NCI-H82 treated with DMSO at 0.1 percent for 48 hours (cell line): Measurements from ENCODE around the gene NEK10.
"Not testable (repeated sequence)": the region's sequence is repeated elsewhere in the genome, so short reads cannot be mapped to it uniquely, and the experiment has no call there.

Experiments
- DNase-seq: peaks from one replicate; lab custom pipeline; 2025; ENCODE audit not compliant: unreplicated experiment; lab: John Stamatoyannopoulos, UW

The NEK10 gene, protein sequence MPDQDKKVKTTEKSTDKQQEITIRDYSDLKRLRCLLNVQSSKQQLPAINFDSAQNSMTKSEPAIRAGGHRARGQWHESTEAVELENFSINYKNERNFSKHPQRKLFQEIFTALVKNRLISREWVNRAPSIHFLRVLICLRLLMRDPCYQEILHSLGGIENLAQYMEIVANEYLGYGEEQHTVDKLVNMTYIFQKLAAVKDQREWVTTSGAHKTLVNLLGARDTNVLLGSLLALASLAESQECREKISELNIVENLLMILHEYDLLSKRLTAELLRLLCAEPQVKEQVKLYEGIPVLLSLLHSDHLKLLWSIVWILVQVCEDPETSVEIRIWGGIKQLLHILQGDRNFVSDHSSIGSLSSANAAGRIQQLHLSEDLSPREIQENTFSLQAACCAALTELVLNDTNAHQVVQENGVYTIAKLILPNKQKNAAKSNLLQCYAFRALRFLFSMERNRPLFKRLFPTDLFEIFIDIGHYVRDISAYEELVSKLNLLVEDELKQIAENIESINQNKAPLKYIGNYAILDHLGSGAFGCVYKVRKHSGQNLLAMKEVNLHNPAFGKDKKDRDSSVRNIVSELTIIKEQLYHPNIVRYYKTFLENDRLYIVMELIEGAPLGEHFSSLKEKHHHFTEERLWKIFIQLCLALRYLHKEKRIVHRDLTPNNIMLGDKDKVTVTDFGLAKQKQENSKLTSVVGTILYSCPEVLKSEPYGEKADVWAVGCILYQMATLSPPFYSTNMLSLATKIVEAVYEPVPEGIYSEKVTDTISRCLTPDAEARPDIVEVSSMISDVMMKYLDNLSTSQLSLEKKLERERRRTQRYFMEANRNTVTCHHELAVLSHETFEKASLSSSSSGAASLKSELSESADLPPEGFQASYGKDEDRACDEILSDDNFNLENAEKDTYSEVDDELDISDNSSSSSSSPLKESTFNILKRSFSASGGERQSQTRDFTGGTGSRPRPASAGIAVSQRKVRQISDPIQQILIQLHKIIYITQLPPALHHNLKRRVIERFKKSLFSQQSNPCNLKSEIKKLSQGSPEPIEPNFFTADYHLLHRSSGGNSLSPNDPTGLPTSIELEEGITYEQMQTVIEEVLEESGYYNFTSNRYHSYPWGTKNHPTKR

DNA sequence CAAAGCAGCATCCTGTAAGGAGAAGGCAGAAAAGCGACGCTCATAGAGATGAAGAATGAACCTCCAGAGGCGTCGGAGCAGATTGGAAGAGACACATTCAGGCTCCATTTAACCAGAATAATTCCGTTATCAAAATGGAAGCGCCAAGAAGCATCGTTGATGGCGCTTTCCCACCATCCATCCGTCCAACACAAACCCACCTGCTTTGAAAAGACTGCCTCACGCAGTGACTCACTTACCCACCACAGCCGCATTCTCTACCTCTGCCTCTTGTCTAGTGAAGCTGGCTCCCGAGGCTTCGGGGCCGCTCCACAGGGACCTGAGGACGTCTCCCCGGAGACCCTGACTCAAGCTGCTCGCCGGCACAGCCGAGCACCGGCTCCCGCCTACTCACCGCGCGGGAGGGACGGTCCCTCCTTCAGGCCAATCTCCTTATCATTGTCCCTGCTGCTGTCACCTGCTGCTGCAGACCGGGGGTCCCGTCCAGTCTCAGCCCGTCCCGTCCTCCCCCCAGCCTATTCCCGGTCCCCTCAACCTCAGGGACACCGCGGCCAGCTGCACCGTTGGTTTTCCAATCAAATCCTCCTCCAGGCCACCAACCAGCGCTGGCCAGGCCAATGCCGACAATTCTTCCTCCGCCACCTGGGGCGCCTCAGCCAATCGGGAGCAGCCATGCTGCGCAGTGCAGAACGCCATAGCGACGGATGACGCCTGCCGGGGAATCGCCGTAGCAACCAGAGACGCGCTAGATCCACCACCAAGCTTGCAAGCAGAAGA, at the start of gene NEK10:
TSS of gene NEK10 (minus strand) at position 553 of the 777 bp plus-strand sequence. CDS start 16,501 bp downstream, outside the sequence.
- DNase-seq, result peak; percentile 67

DNA sequence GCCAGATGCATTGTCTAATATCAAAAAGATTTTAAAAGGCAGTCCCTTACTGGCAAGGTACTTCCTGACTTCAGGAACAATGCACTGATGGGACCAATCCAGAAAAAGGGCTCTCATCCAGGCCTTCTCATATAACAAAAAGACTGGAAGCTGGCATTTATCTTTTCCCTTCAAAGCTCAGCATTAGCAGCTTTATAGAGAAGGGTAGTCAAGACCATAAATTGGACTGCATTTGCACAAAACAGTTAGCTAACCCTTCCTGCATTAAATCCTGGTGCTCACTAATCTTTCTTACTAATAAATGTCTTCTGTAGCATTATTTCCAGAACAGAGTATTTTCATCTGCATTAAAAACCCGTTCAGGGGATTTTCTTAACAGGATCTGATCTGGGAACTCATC, 46.0 kb upstream of the NEK10 start:
- DNase-seq, result no peak

DNA sequence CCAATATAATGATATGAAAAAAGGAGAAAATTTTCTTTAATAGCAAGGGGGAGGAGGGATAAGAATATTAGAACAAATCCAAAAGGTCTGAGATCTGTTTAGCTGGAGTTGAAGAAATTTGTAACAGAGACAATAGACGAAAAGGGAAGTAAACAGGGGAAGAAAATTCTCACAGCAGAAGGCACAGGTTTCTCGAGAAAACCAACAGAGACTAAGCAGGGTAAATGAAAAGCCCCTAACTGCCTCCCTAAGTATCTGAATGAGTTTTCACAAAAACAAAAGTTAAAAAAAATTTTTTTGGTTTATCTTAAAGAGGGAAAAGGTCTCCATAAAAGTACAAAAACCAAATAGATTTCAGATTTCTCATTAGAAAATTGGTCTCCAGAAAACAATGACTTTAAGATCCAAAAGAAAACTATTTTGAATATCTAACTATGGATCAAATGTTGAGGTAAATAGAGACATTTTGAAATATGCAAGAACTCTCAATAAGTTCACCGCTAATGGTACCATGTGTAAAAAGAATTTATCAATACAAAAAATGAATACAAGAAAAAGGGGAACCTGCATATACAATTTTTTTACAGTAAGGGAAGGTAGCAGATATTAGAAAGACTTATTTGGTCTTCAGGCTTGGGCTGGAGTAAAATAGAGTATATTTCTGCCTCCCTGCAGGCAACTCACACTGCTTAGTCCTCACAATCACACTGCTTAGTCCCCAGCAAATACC, 23.9 kb upstream of the NEK10 start:
- no peak for DNase-seq

DNA sequence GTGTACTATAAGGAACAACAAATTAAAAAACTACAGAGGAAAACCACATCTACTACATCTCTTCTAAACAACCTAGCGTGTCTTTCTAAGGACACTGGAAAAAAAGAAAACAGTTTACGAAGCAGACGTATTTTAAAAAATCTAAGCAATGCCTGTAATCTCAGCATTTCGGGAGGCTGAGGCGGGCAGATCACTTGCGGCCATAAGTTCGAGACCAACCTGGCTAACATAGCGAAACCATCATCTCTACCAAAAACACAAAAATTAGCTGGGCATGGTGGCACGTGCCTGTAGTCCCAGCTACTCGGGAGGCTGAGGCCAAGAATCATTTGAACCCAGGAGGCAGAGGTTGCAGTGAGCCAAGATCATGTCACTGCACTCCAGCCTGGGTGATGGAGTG, 23.2 kb upstream of the NEK10 start:
- not testable (repeated sequence) for DNase-seq

DNA sequence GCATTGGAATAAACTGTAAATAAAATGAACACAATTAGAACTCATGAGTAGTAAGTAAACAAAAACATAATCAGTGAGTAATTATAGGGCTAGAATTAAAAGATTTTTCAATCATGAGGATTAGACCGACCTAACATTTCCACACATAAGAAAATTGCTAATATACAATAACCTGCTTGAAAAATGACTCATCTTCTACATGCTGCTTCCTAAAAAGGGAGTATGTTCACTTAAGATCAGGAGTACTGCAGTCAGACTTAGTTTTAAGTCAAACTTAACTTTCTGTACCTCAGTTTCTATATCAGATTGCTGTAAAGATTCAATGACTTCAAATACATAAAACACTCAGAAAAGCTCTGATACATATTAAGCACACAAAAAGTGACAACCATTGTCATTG, 22.6 kb upstream of the NEK10 start:
- no peak for DNase-seq

DNA sequence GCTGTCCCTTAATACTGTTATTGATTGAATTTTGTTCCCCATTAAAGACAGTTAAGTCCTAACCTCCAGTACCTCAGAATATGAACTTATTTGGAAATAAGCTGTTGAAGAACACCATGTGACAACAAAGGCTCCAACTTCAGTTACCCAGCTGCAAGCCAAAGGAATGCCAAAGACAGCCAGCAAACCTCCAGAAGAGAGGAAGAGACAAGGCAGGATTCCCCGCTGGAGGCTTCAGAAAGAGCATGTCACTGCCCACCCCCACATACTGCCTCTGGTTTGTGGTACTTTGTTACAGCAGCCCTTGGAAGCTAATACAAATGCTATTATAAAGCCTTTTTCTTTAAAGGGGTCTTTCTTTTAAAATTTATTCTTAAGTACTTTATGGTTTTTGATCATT, 18.4 kb upstream of the NEK10 start:
- no peak for DNase-seq

DNA sequence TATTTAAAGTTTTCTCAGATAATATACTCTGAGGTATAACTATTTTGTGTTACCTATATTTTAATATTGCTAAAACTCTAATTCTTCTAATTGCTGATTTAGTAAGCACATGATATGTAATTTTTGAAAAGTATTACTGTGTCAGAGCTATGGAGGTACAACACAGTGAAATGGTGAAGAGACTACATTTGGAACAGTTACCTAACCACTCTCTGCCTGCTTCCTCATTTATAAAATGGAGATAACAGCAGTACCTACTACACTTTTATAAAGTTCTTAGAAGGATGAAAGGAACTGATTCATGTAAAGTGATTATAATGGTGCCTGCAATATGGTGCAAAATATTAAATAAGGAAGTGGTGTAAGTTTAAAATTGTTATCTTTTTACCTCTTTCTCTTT, 16.3 kb upstream of the NEK10 start:
- no peak for DNase-seq

DNA sequence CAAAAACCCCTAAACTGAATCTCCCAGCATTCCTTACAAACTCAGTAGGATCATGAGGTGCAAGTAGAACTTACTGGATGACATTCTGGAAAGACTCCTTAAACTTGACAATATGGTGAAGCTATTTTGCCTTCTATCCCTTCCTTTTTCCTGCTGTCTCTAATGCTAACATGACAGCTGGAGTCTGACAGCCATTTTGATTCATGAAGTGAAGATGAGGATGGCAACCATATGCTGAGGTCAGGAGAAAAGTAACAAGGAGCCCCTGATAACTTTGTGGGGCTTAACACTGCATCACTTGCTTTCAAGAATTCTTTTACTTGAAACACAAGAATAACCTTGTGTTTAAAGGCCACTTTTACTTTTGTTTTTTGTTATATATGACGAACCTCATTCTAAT, 15.0 kb upstream of the NEK10 start:
- no peak for DNase-seq

DNA sequence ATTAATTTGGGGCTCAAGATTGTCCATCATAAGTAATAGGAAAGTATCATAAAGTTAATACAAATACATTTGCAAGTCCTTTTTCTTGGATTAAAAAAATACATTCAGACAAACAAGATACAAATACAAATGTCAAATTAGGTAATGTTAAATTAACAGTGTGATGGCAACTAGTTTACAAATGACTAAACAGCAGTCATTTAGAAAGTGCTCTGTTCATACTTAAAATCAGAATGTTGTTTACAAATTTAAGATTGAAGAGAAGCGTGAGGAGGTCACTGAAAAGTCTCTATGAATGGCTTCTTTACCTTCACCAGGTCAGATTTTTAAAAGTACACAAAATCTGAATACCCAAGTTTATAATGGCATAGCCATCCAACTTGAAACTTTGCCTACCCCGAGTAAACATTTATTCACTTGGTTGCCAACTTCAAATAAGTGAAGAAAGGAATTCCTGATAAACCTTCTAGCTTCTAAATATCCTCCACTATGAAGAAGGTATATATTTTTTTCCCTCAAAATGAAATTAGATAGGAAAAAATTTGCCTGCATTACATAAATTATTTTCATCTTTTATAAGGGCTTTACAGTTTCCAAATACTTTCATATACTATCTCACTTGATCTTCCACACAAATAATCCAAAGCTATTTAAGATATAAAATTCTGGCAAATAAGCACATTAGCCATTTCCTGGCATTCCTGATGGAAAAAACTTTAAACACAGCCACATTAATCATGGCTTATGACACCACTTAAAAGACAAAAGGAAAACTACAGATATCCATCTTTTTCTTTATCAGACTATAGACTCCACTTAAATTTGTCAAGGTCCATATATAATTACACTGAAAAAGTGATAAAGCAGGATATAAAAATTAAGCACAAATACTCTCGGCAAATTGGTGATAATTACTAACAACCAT, 11.5 kb upstream of the NEK10 start:
- no peak for DNase-seq

DNA sequence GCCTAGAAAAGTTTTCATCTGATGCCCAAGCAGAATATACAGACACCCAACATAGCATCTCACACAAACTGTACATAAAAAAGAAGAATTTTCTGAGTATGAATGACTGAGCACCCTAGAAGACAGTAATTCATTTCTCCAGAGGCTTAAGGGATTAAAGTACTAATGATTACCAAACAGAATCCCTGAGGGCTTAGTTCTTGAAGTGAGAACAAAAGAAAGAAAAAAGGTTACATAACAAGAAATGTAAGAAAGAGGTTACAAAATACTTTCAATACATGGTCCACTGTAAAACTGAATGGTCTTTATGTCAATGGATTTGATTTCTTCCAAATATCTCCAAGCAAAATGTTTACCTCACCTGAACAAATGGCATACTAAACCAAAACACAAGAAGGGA, 9.1 kb upstream of the NEK10 start:
- DNase-seq, result peak; percentile 52

DNA sequence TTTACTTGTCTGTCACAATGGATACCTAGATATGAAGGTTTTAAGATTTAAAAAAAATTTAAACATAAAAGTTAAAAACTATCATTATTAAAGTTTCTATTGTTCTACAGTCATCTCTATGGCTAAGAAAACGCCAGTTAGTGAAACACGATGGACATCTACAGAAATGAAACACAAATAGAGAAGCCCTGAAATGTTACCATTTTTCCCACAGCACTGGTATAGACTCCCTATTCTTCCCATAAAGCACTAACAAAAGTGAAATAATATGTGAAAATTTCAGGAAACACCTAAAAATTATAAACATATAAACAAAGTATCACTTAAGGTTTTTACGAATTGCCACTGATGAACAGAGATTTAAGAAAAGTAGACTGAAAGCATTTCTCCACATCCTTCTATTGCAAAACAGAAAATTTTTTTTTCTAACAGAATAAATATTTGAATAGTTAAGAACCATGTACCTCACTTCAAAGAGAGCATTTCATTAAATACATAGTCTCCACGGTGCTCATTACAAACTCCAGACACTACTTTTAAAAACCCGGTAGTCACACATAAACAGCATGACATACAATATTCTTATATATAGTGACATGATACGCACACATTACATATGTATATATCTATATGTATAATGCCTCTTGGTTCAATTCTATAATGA, 7.1 kb upstream of the NEK10 start:
- no peak for DNase-seq

DNA sequence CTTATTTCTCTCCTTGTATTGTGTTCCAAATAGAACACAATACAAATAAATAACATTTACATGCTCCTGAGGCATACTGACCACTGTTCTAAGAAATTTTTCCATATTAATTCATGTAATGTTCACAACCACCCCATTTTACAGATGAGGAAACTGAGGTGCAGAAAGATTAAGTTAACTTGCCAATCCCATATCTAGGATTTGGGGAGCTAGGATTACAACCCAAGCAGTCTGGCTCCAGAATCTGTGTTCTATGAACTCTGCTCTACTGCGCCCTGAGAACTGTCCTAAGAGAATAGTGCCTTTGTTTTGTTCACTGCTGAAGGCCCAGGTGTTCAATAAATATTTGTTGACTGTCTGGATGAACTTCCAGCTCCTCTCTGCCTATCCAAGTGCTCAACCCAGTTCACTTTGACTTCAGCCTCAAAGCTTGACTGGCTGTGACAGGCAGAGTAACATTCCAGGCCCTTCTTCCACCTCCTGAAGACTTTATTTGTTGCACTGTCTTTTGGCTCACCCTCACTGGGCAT, 3.1 kb downstream of the NEK10 start:
- no peak for DNase-seq

DNA sequence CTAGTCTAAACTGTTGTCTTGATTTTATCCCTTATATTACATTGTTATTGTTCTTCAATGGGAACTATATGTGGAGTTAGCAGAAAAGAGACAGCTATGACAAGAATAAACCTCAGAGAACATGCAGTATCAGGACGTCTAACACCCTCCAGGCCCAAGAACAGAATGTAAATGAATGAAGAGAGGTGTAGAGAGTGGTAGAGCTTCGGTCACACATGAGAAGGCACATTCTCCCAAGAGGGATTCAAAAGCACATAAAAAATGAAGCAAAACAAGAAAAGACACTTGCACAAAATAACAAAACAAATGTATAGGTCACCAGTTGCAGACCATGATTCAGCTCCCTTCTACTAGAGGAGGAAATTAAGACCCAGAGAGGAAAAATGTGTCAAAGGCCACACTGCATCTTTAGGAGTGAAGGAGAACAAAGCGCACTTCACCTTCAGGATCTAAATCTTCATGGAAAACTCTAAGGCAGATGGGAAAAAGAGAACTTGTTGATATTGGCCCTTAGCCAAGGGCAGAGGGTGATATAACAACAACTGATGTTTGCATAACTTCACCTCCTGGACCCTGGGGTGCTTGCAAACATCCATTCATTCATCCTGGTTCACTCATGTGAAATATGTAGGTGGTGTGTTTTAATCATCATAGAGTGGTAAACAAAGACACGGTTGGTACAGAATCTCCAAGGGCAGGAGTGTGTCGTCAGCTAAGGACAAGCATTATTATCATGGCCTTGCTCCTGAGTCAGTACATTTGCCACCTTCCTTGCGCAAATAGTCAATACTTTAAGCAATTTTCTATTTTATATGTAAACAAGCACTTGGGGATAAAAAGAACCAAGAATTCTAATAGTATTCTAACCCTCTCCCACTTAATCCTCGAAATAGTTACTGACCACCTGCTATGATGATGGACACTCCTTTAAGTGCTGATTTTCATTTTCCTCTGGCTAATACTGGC, 8.8 kb downstream of the NEK10 start:
- no peak for DNase-seq

DNA sequence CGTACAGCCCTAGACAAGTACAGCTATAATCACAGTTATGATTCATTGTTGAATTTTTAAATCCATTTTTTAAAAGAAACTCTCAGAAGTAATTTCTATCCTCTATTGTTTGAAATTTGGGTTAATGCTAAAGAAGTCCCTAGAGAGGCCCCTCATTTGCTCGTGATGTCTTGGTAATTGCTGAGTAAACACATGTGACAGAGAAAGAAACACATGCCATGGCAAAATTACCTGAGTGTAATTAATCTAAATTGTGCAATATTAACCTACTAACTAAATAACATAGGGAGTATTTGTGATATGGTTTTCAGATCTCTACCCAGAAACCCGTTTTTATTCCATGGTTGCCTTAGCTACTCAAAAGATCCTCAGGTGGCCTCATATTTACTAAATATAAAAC, 10.8 kb downstream of the NEK10 start:
- DNase-seq, result no peak

DNA sequence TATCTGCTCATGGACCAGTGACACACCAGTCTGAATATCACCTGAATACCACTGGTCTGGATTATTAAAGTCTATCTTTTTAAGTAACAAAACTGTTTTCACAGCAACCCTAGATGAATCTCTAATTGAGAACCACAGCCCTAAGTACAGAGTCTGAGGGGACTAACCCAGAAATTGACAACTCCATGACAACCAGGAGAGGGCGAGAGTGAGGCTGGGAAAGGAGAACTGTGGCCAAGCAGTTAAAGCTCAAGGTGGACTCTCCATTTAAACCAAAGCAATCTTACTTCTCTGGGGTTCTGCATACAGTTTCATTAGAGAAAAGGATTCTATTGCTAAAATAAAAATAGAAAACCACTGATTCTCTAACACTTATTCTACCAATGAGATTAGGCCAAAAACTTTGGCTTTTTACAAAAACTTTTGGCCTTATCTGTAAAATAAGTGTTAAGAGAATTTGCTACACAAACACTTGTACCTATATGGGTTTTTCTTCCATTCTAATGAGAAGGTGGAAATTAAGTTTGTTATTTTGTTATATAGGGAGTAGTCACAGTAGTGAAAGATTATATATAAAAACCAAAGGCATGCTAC, 11.4 kb downstream of the NEK10 start:
- DNase-seq, result peak; percentile 43

DNA sequence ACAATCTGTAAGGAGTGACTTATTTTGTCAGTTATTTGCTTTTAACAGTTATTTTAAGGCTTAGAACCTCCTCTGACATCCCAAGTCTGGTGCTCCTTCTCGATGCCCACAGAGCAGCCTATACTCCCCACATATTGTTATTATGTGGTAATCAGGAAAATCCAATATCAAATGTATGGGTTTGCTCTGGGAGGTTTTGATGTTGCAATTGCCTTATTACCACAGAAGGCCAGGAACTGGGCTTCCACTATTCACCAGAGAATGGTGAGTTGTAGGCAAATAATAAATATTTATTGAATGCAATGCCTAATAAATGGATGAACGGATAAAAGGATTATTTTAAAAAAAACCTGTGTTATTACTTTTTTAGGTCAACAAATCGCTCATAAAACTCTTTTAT, 12.2 kb downstream of the NEK10 start:
- no peak for DNase-seq
